Mammary microvascular endothelial cell (primary cell): ENCODE measurements around the gene TICAM2. TPM values are rescaled to one million over a fixed set of nuclear protein-coding genes. Genes with fewer than 3 reads are reported as not detected.

Experiments used
- total RNA-seq: library from RNA; depleted of rRNA; stranded (reverse); fragments of >200 nt; gene quantifications from 2 replicates; pipeline ENCODE4 v1.2.3, GENCODE V29; 2015

Gene TICAM2, protein sequence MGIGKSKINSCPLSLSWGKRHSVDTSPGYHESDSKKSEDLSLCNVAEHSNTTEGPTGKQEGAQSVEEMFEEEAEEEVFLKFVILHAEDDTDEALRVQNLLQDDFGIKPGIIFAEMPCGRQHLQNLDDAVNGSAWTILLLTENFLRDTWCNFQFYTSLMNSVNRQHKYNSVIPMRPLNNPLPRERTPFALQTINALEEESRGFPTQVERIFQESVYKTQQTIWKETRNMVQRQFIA
- 0.44 and 2.7 TPM in 2 replicates for total RNA-seq

GRCh38 chr5:115601701-115602590 lies at the start of gene TICAM2:
TSS of gene TICAM2 (minus strand) at chr5:115602479. CDS start at chr5:115581256, 21,223 bp downstream.

DNA sequence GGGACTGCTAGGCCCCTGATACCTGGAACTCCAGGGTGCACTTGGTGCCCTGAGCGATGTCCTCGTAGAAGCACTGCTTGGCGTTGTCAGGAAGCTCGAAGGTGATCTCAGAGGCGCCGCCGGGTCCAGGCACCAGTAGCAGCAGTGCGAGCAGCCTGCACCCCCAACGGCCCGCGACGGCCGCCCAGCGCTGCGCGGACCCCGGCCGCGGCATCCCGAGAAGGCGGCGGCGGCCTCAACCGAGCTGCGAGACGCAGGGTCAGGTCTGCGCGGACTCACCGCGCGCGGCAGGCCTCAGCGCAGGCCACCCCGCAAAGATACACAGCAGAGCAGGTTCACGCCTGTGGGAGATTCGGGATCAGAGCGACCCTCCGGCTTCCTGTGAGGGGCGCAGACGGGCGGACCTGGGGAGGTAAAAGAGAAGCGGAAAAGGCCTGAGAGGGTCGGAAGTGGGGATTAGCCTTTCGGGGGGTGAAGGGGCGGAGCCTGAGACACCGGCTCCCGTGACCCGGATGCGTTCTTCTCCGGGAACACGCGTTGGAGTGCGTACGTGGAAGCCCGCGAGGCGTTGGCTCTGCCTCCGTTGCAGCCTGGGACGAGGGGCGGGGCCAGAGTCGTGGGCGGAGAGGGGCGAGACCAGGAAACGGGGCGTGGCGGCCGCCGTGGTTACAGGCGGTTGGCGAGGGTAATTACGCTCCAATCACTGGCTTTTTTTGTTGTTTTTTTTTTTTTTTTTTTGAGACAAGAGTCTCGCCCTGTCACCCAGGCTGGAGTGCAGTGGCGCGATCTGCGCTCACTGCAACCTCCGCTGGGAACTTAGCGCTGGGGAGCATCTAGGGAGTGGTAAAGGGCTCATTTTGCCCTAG lies 23.5 kb upstream of the TICAM2 start, which contains the start of gene TMED7:
TMED7 (minus strand) TSS at position 458 of the 866 bp plus-strand sequence; CDS start at position 214, 244 bp downstream.

DNA sequence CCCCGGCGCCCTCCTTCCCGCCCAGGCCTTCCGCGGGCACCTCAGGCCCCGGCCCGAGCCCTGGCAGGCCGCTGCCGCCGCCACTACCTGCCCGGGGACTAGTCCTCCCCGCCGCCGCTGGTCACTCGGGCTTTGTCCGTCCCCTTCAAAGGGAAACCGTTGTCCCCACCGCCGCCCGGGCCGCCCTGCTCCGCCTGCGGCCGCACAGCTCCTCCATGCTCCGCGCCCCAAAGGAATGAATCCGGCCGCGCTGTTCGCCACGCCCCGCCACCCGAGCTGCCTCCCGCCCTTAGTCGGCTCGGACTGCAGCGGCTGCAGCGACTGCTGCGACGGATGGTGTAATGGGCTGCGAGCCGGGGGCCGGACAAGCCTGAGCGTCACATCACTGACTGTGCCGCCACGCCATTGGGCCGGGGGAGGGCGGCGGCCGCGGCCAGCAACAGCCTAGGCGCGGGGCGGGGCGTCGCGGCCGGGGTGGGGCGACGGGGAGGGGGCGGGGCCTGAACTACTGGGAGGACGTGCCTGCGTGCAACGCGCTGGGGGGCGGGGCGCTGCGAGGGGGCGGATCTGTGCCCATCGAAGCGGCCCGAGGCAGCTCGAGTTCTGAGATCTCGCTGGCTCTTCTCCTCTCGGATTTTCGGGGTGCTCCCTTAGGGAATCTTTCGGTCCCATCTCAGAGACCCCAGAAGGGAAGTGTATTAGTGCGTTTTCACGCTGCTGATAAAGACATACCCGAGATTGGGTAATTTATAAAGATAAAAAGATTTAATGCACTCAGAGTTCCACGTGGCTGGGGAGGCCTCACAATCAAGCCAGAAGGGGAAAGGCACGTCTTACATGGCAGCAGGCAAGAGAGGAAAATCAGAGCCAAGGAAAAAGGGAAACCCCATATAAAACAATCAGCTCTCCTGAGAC lies 57.6 kb downstream of the TICAM2 start, which contains the start of gene FEM1C:
FEM1C (minus strand) TSS at position 340 of the 915 bp plus-strand sequence. CDS start 1,282 bp downstream, outside the sequence.

Other genes with a start within 250 kb of the TICAM2 start
- gene FEM1C, start 57.7 kb downstream of the TICAM2 start, total RNA-seq = 11.8 and 12.2 TPM in 2 replicates
- gene TMED7, start 23.6 kb upstream of the TICAM2 start, total RNA-seq = 81.7 and 84.3 TPM in 2 replicates
- 0.15 and 1.2 TPM in 2 replicates for gene CDO1, start 214.2 kb upstream of the TICAM2 start, total RNA-seq
- gene ATG12, start 239.1 kb upstream of the TICAM2 start, total RNA-seq = 51.0 and 59.6 TPM in 2 replicates
- 72.0 and 99.3 TPM in 2 replicates for gene AP3S1, start 239.5 kb upstream of the TICAM2 start, total RNA-seq